ENCODE results near the gene FAM118A.
"Not testable (repeated sequence)": the region's sequence is repeated elsewhere in the genome, so short reads cannot be mapped to it uniquely, and the experiment has no call there.

Gene FAM118A

GRCh38 chr22:45330548-45330947, 20.8 kb downstream of the FAM118A start:
- DNase-seq (ENCODE audit: low read depth) = no peak

DNA sequence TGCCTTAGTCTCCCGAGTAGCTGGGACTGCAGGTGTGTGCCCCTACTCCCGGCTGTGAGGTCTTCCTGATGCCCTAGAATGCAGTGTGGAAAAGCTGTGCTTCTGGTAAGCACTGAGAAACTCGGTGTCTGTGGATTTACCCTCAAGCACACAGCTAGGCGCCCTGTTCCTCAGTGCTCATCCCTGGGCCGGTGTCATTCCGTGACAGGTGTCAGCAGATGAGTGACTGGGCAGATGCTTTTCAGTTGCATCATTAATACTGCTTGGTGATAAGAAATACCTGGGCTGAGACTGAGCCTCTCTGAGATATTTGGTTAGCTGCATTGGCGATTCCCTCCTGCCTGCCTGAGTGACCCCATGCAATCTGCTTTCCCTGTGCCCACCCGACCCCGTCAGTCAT, 21.8 kb downstream of the FAM118A start:
- no peak for DNase-seq (ENCODE audit: low read depth)

- no peak for DNase-seq (ENCODE audit: low read depth)
Measured at GRCh38 chr22:45332001-45332400, 22.3 kb downstream of the FAM118A start.

DNA sequence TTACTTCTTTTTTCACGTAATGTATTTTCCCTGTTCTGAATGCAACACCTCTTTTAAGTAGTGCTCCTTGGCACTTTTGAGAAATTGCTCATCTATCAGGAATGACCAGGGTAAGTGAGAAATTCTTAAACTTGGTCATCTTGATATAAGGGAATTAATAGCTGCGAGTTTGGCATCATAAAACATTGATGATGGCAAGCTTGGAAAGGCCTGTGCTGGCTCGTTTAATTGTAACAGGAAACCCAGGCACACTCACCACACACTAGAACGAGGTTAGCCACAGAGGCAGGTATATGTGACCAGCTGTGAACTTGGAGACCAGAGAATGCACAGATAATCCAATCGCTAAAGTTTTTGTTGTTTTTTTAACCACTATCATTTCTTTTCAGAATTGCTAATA, 24.3 kb downstream of the FAM118A start:
- no peak for DNase-seq (ENCODE audit: low read depth)

- DNase-seq (ENCODE audit: low read depth) = no peak
Measured at GRCh38 chr22:45334528-45334927, 24.8 kb downstream of the FAM118A start.

DNA sequence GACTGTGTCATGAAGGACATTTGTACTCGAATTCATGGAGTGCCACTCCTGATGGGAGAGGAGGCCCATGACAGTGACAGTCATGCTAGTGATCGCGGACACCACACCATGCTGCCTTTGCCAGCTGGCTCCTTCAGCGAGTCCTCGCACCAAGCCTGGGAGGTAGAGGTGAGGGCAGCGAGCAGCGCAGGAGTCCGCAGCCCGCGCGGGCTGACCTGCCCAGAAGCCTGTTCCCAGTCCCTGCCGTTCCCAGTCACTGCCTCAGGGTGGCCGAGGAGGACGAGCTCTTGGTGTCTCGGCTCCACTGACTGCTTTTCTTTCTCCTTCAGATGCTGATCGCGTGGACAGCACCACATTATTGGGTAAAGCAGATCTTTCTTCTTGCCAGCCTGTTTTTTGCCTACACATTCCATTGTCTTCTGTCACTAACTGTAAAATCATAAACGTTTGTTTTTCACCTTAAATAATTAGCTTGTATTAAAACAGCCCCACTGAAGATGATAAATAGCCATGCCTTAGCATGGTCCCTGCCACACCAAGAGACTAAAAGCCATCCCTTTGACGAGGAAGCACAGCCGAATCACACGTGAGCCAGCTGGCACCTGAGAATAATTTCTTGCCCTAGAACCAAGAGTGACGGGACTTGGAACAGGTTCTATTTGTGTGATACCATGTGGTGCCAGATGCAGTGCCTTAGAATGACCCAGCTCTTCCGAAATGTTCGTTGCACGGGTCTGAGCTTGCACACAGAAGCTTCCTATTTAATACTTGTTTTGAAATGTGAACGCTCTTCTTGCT, 25.5 kb downstream of the FAM118A start:
- DNase-seq (ENCODE audit: low read depth) = no peak

DNA sequence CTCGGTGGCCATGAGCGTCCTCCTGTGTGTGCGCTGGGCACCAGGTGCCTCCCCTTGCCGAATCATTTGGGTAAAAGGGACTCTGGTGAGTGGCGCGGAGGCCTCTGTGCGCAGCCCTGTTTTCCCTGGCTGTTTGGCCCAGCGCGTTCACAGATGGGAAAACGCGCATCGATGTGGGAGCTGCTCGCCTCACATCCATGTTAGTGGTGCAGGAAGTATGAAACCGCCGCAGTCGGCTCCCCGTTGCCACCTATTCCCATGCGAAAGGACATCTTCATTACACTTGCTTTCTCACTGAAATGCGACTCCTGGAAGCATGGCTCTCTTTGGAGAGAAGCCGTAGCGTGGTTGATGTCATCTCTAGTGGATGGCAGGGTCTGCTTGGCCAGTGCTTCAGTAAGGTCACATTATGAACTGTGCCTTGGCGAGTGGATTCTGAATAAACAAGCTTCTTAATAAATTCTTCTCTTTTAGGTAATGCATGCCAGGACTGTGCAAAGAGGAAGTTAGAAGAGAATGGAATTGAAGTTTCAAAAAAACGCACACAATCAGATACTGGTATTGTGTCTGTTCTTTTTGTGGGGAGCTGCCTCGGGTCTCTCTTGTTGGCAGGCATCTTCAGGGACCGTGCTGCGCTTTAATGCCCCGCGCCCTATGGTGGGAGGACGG, 26.3 kb downstream of the FAM118A start:
- DNase-seq (ENCODE audit: low read depth) = no peak

GRCh38 chr22:45336971-45337431, 27.3 kb downstream of the FAM118A start:
- DNase-seq (ENCODE audit: low read depth) = no peak

- DNase-seq (ENCODE audit: low read depth) = no peak
Measured at GRCh38 chr22:45337536-45337935, 27.8 kb downstream of the FAM118A start.

DNA sequence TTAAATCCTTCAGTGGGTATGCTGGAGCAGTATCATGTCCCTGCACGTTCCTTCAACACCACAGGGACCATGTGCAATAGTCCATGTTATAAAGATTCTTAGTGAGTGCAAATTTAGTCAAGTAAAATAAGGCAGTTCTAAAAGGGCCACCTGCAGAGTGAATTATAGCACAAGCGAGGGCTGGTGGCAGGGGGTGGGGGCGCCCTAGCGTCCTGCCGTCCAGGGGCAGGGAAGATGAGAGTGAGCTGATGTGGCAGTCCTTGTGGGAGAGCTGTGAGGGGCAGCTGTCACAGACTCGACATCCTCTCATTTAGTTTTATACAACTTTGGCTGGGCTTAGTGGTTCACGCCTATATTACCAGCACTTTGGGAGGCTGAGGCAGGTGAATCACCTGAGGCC, 29.1 kb downstream of the FAM118A start:
- DNase-seq (ENCODE audit: low read depth) = no peak

DNA sequence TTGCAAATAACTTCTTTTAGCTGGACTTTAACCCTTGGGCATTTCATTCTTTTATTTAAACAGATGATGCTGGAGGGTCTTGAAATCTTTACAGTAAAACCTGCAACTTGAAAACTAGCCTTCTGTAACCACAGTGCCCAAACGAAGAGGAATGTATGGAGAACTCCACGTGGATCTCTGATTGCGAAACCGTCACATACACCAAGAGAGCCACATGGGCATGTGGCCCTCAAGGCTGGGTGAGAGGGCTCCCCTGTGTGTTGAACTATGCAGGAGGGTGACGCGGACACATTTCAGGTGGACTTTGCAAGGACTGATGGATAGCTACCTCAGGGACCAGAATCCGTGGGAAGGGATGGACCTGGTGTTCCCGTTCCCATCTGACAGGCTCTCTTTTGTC, 30.6 kb downstream of the FAM118A start:
- no peak for DNase-seq (ENCODE audit: low read depth)

- no peak for DNase-seq (ENCODE audit: low read depth)
Measured at GRCh38 chr22:45341498-45341897, 31.8 kb downstream of the FAM118A start.

DNA sequence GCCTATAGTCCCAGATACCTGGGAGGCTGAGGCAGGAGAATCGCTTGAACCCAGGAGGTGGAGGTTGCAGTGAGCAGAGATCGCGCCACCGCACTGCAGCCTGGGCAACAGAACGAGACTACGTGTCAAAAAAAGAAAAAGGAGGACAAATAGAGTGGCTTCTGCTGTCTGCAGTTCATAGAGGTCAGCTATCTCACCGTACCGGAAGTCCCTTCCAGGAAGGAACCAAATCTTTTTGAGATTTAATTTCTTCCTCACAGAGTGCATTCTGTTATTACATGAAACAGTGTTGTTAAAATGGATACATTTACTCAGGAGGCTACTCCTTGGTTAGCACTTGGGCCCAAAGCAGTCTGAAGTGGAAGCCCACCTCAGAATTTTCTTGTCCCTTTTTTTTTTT, 33.4 kb downstream of the FAM118A start:
- DNase-seq (ENCODE audit: low read depth) = no peak

- no peak for DNase-seq (ENCODE audit: low read depth)
Measured at GRCh38 chr22:45344334-45344733, 34.6 kb downstream of the FAM118A start.

DNA sequence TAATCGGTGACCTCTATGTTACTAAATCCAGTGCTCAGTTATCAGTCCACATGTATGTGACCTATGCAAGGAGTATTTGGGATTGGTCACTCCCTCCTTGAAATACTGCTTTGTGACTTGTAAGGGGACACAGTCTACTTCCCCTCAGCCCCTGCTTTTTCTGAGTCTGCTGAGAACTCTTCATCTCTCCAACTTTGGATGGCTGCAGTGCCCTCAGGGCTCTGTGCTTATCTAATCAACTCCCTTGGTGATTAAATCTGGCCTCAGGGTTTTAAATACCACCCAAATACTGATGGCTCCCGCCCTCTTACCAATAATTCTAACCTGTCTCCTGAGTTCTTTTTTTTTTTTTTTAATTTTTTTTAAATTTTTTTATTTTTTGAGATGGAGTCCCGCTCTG, 40.2 kb downstream of the FAM118A start:
- DNase-seq (ENCODE audit: low read depth) = no peak

- no peak for DNase-seq (ENCODE audit: low read depth)
Measured at GRCh38 chr22:45351956-45352355, 42.2 kb downstream of the FAM118A start.

GRCh38 chr22:45352757-45353156, 43.0 kb downstream of the FAM118A start:
- DNase-seq (ENCODE audit: low read depth) = not testable (repeated sequence)

- DNase-seq (ENCODE audit: low read depth) = no peak
Measured at GRCh38 chr22:45353786-45354185, 44.1 kb downstream of the FAM118A start.

- no peak for DNase-seq (ENCODE audit: low read depth)
Measured at GRCh38 chr22:45357490-45357889, 47.8 kb downstream of the FAM118A start.

GRCh38 chr22:45358127-45358526, 48.4 kb downstream of the FAM118A start:
- DNase-seq (ENCODE audit: low read depth) = no peak

DNA sequence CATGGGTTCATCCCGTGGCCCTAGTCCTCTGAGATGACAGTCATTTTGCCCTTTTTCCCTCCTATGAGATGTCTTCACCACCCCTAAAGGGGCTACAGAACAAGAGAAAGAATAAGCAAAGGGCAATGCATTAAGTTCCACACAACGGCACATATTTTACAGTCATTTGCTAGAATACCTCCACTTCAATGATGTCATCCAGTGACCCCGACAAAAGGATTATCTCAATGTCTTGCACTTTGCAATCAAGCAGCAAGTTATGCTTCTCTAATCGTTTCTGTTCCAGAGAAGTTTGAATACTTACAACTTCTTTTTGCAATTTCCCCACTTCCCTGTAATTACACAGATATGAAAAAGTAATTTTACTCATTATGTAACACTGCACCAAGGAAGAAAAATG, 49.9 kb downstream of the FAM118A start:
- DNase-seq (ENCODE audit: low read depth) = no peak

DNA sequence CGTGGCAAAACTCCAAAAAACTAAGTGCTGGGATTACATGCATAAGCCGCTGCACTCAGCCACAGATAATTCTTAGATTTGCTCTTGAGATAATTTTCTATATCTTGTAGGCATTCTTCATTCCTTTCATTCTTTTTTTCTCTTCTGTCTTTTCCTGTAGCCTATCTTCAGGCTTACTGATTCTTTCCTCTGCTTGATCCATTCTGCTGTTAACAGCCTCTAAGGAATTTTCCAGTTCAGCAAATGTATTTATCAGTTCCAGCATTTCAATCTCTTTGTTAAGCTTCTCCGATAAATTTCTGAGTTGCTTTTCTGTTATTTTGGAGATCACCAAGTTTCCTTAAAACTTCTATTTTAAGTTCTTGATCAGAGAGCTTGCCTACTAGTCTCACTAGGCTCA, 57.0 kb downstream of the FAM118A start:
- no peak for DNase-seq (ENCODE audit: low read depth)

DNA sequence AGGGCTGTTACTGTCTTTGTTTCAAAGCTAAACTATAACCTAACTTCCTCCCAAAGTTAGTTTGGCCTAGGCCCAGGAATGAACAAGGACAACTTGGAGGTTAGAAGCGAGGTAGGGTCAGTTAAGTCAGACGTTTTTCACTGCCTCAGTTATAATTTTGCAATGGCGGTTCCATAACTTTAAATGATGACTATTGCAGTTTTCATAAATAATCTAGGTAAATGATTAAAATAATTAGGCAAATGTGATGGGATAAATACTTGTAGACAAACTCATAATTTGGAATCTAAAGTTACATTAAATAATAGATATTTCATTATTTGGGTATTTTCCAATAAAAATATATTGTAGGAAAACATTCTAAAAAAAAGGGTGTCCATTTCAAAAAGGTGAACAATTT, 63.9 kb downstream of the FAM118A start:
- DNase-seq (ENCODE audit: low read depth) = not testable (repeated sequence)

GRCh38 chr22:45376009-45376408, 66.3 kb downstream of the FAM118A start:
- no peak for DNase-seq (ENCODE audit: low read depth)

Measured in stimulated activated CD8-positive, alpha-beta memory T cell treated with anti-CD3 and anti-CD28 coated beads, Interleukin-12 subunit alpha, Interleukin-12 subunit beta, amount 100 ng/mL, for 1 hour (primary cell).